Mucosa of rectum (tissue), 2 donors: Measurements from ENCODE around the gene TIRAP.

Experiments used
- H3K27ac ChIP-seq, 2 donors: one replicate each; pipeline ENCODE4 v1.7.0; 2013; ENCODE audit warnings: inconsistent platforms in 2 of 2, low read depth in 2 of 2, low read length in 2 of 2
- H3K27me3 ChIP-seq, 2 donors: one replicate each; pipeline ENCODE4 v1.7.0; 2013; ENCODE audit warnings: low read length in 2 of 2; ENCODE audit not compliant: control insufficient read depth in 2 of 2, insufficient read depth in 2 of 2
- H3K36me3 ChIP-seq, 2 donors: one replicate each; pipeline ENCODE4 v1.7.0; 2013; ENCODE audit warnings: low read length in 2 of 2; ENCODE audit not compliant: control insufficient read depth in 2 of 2, insufficient read depth in 2 of 2
- H3K4me1 ChIP-seq, 2 donors: one replicate each; pipeline ENCODE4 v1.7.0; 2013; ENCODE audit warnings: low read length in 2 of 2, mild to moderate bottlenecking in 1 of 2; ENCODE audit not compliant: control insufficient read depth in 2 of 2, insufficient read depth in 2 of 2
- H3K4me3 ChIP-seq, 2 donors: one replicate each; pipeline ENCODE4 v1.7.0; 2013; ENCODE audit warnings: low read length in 2 of 2
- H3K9ac ChIP-seq, 2 donors: one replicate each; pipeline ENCODE4 v1.7.0; 2013; ENCODE audit warnings: low read length in 2 of 2, low read depth in 1 of 2, mild to moderate bottlenecking in 1 of 2
- H3K9me3 ChIP-seq, 2 donors: one replicate each; pipeline ENCODE4 v1.7.0; 2013; ENCODE audit warnings: low read length in 2 of 2; ENCODE audit not compliant: control insufficient read depth in 2 of 2
- donor health status: healthy.
- donor health status: Normal muscosa, but diverticular disease.

The TIRAP gene

DNA sequence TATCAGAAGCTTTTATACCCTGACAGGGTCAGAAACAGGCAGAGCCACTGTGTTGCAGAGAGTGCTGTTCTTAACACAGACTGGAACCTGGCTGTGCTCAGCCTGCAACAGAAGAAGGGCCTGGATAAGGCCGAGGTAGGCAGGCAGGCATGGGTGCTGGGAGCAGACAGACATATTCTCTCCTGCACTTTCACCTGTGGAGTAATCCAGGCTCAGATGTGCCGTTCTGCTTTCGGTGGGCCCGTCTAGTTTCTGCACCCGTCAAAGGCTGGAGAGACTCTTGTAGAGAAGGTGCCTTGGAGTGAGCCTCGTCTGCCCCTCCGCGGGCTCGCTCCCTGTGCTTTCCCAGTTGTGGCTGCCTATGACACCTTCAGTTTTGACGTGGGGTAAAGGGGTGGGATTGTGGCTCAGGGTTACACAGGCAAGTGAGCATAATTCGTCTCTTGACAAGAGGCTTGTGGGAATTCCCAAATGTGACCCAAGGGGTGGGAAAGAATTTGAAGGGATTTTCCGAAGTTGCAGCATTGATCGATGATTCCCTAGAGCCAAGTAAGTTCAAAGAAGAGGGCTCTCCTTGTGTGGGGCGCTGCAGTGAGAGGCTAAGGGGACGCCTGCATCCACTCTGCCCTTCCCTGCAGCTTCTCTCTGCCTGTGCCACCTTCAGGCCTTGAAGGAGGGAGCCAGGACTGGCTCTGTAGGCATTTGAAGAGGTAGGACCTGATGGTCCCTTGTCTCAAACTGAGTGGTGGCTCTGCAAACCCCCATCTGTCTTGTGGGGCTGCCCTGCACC is 56.4 kb downstream of the TIRAP start:
- H3K27me3 ChIP-seq, result no peaks in the 10 kb centered on the region
- H3K4me3 ChIP-seq, result no peak overlapping the region
- no peaks in the 10 kb centered on the region for H3K9me3 ChIP-seq
- H3K9ac ChIP-seq, result no peak overlapping the region
- H3K4me1 ChIP-seq, result peaks cover 0 to 3% of the 10 kb centered on the region in 2 donors
- no peak overlapping the region for H3K27ac ChIP-seq
- peaks cover 27 to 31% of the 10 kb centered on the region in 2 donors for H3K36me3 ChIP-seq

DNA sequence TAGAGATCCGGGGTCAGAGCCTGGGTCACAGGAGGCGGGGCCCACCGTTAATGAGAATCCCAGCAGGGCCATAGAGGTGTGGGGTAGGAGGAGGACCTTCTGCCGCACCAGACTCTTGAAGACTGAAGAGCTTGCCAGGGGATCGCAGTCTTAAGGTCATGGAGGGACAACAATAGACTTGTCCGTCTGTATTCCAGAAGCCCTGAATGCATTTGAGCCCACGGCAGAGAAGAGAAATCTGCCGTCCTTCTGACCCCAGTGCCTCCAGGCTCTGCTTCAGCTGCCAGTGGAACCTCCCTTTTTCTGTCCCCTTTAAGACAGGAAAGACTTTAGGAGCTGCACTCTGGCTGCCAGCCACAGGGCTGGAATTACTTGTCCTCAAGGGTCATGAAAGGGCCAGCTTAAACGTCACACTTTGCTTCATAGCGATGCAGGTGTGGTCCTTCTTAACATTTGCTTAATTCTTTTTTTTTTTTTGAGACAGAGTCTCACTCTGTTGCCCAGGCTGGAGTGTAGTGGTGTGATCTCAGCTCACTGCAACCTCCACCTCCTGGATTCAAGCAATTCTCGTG is 57.1 kb downstream of the TIRAP start:
- no peak overlapping the region for H3K9ac ChIP-seq
- H3K4me3 ChIP-seq, result no peak overlapping the region
- H3K9me3 ChIP-seq, result no peaks in the 10 kb centered on the region
- H3K27ac ChIP-seq, result no peak overlapping the region
- H3K36me3 ChIP-seq, result peaks cover 27 to 31% of the 10 kb centered on the region in 2 donors
- no peaks in the 10 kb centered on the region for H3K27me3 ChIP-seq
- H3K4me1 ChIP-seq, result peaks cover 0 to 3% of the 10 kb centered on the region in 2 donors

DNA sequence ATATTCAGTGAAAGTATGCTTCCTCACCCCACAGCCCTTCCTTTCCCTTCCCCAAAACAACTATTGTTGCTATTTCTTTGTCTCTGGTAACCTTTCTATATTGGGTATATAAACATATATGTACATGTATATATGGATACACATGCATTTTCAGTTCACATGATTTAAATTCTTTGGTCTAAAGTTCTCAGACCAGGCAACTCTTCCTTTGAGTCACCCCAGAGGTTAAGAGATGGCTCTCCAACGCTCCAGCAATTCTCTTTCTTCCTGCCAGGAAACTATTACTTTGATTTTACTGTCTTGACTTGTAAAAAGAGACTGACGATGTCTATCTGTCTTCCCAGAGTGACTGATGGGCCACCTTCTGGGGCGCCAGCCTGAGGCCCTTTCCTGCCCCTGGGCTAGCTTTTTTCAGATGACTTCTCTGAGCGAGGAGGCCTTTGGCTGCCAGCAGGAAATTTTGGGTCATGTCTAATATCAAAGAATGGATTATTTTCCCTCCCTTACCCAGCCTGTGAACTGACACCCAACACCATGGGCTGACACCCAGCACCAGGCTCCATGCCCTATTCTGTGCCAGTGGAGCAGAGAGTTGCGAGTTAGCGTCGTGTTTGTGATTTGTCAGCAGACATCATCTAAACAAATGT is 58.2 kb downstream of the TIRAP start:
- Histone ChIP-seq H3K9ac (no peak overlapping the region), H3K4me1 (peaks cover 3% of the 10 kb centered on the region in 2 donors), H3K27me3 (no peaks in the 10 kb centered on the region), H3K9me3 (no peaks in the 10 kb centered on the region), H3K4me3 (no peak overlapping the region), H3K27ac (no peak overlapping the region), H3K36me3 (peaks cover 29 to 31% of the 10 kb centered on the region in 2 donors)

DNA sequence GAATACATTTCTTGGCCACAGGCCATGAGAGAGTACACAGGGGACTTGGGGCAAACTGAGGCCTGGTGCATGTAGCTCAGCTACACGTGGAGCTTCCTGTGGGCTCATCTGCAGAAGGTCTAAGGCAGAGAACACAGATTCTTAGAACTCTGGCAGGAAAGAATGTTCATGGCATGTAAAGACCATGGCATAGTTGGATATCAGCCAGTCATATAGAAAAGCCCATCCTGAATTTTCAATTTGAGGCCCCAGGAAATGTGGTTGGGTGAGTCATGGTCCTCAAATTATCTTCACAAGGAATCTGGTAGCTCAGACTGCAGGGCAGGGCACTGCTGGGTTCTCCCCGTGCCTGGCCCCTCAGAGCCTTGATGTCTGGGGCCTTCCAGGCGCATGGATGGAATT is 58.9 kb downstream of the TIRAP start:
- Histone ChIP-seq H3K4me3 (no peak overlapping the region), H3K9ac (no peak overlapping the region), H3K9me3 (no peaks in the 10 kb centered on the region), H3K27me3 (no peaks in the 10 kb centered on the region), H3K4me1 (peaks cover 3 to 9% of the 10 kb centered on the region in 2 donors), H3K36me3 (peaks cover 29 to 31% of the 10 kb centered on the region in 2 donors), H3K27ac (no peak overlapping the region)

DNA sequence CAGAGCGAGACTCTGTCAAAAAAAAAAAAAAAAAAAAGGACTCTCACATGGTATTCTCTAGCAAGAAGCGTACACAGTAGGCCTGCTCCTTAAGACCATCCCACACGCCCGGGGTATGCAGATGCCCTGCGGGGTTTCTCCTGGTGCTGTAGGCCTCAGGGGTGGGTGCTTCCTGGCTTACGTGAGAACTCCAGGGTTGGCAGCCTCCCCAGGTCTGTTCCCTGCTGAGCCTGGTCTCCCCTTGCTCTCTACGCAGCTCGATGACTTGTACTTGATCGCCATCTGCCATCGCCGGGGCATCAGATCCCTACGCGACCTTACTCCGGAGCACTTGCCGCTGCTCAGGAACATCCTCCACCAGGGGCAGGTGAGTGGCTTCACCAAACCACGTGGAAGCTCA is 60.2 kb downstream of the TIRAP start:
- Histone ChIP-seq H3K9me3 (no peaks in the 10 kb centered on the region), H3K27ac (no peak overlapping the region), H3K9ac (no peak overlapping the region), H3K4me1 (peaks cover 3 to 9% of the 10 kb centered on the region in 2 donors), H3K4me3 (no peak overlapping the region), H3K27me3 (no peaks in the 10 kb centered on the region), H3K36me3 (peaks cover 27 to 29% of the 10 kb centered on the region in 2 donors)
